SK-MEL-5 (cell line): ENCODE results near the gene GPC6. TPM values are rescaled to one million over a fixed set of nuclear protein-coding genes. Genes with fewer than 3 reads are reported as not detected.
A peak's percentile ranks its signal among the peaks of the same experiment; 100 is the strongest.

Experiments
- DNase-seq: peaks from one replicate; pipeline ENCODE4 v3.0.0-alpha.2; 2016; ENCODE audit warnings: low read depth, low spot score
- in situ Hi-C: cut with HindIII; loops from 2 replicates; pipeline ENCODE4 v1.10.0; 2016; ENCODE audit warnings: low sequenced_read_pairs, high pct_unique_total_duplicates, low pct_unique_long_range_greater_than_20kb
- total RNA-seq: library from RNA; depleted of rRNA; stranded (reverse); fragments of >200 nt; shearing (Covaris generic); gene quantifications from 2 replicates; pipeline ENCODE4 v1.2.3, GENCODE V29; 2014

GPC6 gene
- total RNA-seq, 1 experiment from 2014 or later: 6.6 TPM

DNA sequence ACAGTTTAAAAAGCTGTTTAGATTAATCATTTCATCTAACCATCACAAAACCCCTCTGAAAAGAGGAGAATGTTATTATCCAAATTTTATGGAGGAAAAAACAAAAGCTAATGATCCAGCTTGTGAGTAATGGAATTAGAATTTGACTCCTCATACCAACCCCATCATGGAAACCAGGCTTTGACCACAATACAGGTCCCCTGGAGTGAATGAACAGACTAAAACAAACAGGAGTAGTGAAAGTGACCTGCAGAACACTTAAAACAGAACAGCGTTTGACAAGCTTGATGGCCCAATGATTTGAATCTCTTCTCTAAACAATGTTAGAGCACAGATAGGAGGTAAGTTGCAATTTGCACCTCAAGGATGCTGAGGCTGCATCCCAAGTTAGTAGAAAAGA, 1022.9 kb downstream of the GPC6 start:
- in situ Hi-C loops: no loop called here
- DNase-seq: no peak

GRCh38 chr13:94251831-94252608, 1025.4 kb downstream of the GPC6 start:
- in situ Hi-C loops: no loop called here
- DNase-seq: no peak

GRCh38 chr13:94254737-94255136, 1028.1 kb downstream of the GPC6 start:
- in situ Hi-C loops: no loop called here
- DNase-seq: no peak

DNA sequence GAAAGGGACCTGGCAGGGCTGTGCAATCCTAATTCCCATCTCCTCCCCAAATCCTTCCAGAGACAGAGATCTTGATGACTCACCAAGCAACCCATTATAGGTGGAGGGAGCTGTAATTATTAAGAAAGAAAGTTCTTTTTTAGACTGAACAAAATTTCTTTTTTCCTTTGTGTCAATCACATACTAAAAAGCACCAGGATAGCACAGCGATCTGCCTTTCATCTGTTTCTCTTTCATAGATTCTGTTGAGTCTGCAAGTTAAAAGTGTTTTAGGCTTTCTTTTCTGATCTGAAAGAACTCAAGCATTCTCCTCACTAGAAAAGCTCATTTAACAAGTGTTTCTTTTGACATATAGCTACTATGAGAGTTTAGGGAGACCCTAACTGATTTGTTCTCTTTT, 1030.1 kb downstream of the GPC6 start:
- DNase-seq: no peak
- in situ Hi-C loops: no loop called here

- in situ Hi-C loops: no loop called here
- DNase-seq: no peak
Observed at GRCh38 chr13:94259984-94260383, 1033.4 kb downstream of the GPC6 start.

DNA sequence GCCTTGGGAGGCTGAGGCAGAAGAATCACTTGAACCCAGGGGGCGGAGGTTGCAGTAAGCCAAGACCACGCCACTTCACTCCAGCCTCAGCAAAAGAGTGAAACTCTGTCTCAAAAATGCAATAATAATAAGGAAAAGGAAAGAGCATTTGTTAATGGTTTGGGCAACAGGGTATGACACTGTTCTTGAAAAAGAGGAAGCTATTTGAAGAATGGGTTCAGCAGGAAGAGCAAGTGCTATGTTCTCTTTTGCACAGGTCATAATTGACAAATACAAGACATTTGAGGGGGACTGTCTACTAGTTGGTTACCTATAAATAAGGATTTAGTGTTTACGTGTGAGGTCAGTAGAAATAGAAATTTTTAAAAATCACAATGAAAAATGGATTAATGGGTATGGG, 1034.6 kb downstream of the GPC6 start:
- in situ Hi-C loops: no loop called here
- no peak for DNase-seq

GRCh38 chr13:94263038-94263437, 1036.4 kb downstream of the GPC6 start:
- in situ Hi-C loops: no loop called here
- no peak for DNase-seq

DNA sequence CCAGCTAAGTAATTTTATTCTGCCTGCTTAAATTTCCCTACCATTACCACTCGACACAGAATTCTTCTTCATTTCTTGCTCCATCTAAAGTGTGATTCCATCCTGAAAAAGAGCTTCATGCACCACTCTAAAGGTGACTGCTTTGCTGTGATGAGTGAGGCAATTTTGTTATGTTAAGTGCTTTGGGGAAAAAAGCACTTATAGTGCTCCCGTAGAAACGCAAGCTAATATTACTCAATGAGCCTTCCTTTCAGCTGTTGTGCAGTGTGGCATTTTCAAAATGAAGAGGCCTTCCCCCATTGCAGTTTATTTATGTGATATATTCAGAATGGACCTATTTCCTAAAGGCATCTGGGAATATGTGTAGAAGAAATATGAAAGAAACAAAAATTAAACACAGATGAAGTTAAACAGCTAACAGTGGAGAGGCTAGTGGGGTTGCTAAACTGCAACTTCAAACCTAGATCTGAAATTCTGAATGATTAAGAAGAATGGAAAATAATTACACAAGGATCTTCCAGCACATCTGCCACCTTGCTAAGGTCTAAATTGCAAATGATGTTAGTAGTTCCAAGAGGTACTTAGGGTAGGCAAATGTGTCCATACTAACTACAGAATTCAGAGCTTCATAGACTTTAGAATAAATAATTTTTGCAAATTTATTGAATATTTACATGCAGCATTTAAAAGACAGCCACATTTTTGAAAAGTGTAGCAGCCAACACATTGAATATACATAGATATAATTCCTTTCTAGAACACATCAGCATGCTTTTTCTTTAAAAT, 1041.2 kb downstream of the GPC6 start:
- DNase-seq: no peak
- in situ Hi-C loops: no loop called here

DNA sequence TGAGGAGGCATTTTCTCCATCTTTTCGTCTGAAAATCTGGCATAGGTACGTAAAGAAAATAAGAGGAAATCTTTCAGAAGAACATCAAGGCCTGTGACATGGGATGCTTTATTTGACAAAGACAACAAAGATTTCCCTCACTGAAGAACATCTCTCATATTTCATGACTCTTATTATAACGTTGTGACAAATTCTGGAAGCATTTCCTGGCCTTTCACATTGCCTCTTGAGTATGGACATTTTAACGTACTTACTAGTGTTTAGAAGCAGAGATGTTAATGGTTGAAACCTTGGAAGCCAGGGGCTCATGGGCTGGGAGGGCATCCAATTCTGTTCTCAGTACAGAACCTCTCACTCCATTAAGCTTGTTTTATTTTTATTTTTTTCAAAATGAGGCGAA, 1042.1 kb downstream of the GPC6 start:
- DNase-seq: no peak
- in situ Hi-C loops: no loop called here

DNA sequence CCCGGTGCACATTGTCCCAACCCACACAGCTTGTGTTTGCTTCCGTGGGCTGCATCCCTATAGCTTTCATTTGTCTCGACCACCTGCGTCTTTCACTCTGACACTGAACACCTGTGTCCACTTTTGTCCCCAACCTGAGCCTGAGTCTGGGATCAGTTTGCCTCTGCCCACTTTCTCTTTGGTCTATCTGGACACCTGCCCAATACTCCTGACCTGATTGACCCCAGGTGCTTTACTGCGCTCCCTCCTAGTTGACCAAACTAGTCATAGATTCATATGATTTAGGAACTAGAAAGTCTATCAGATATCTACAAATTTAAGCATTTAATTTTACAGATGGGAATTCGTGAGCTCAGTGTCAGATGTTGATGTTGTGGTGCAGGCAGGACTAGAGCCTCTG, 1043.0 kb downstream of the GPC6 start:
- in situ Hi-C loops: no loop called here
- no peak for DNase-seq

DNA sequence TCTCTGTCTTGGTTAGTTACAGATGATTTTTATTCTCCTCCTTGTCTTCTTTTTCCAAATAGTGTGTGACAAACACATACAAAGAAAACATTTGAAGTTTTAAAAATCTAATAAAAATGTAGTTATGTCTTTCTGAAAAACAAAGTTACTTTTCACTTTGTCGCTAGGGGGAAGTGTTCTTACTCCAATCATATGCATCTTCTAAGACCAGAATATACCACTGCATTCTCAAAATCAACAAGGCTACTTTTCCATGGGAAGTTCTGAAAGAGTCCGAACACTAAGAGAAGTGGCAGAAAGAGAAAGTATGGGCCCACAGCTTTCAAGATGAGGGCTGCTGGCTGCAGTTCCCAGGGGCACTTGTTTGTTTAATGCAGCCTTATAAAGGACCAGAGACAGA, 1043.9 kb downstream of the GPC6 start:
- in situ Hi-C loops: no loop called here
- DNase-seq: peak; percentile 67

DNA sequence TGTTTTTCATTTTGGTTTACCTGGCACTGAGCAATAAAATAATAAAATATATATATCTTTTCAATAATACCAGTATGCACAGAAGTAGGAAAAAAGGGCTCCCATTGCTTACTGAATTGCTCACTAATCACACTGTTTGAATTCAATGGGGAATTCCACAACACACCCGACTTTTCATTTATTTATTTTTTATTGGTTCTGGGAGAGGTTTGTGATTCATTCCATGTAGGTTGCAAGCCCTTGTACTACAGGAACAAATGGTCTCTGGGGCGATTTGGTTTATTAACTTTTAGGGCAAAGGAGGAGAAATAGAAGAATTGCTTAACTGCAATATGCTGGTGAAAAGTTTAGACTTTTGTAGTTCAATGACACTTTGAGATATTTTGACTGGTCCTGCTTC, 1045.4 kb downstream of the GPC6 start:
- DNase-seq: no peak
- in situ Hi-C loops: no loop called here

DNA sequence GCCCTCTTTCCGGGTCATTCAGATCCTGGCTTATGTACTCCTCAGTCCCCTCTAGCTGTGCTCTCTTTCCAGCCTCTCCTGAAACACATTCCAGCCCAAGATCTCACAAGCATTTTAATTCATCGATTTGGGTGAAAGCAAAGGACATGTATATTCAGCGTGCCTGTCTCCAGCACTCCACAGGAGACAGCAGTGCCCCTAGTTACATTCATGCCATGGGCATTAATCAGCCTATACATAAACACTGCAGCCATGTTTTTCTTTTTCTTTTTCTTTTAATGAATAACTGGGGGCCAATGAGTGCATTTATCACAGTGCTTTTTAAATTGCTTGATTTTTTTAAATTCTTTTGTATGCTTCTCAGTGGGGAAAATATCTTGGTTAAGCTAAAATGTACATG, 1053.7 kb downstream of the GPC6 start:
- DNase-seq: no peak
- in situ Hi-C loops: no loop called here

DNA sequence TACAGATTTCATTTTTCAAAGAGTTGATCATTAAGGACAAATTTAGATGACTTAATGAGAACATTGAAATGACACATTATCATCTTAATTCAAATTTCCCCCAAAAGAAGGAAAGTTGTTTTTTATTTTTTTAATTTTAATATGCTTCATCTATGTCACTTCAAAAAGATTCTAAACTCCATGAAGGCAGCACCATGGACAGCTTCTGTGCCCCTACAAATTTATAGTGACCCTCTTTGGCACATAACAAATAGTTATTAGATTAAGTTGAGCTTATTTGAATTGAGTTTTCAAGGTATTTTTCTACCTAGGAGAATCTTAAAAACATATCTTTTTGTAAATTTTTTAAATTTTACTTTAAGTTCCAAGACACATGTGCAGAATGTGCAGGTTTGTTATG, 1054.2 kb downstream of the GPC6 start:
- in situ Hi-C loops: no loop called here
- no peak for DNase-seq

- in situ Hi-C loops: no loop called here
Observed at GRCh38 chr13:94286581-94286980, 1060.0 kb downstream of the GPC6 start.

DNA sequence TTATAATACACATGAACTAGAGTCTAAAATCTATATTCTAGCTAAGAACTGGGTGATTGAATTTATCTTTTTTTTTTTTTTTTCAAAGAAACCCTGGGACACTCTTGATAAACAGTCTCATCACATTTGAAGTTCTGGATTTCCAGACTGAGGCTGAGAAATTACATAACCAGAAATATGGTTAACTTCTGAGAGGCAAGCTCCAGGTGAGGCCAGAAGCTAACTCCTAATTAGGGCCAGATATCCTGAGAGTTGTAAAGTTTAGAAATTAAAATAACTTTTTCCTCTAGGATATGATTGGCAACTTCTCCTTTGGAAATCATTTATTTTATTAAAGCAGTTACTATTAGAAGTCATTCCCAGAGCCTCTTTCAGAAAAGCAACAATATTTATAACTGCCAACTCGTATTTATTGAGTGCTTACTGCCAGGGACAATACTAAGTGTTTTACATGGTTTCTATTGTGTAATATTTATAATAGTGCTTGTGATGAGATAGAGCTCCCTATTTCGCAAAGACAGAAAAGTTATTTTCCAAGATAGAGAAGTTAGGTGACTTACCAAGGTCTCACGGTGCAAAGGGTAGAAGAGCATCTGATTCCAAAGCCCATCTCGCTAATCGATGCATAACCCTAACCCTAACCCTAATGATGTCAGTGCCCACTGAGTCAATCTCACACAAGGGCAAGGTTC, 1065.2 kb downstream of the GPC6 start:
- in situ Hi-C loops: no loop called here

More at GRCh38 chr13:94286581-94286980, 1060.0 kb downstream of the GPC6 start:
- no peak for DNase-seq

DNA sequence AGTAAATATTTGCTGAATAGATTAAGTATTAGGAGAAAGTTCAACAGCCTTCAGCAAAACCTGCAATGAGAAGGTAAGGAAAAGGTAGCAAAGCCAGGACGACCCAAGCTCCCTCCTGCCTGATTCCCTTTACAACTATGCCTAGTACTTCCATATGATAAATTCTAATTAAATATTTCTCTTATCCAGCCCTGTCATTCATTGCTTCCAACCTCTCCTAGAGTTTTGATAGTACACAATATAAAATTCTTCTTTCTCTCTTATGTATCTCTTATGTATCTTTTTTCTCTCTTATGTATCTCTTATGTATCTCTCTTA, 1065.7 kb downstream of the GPC6 start:
- in situ Hi-C loops: no loop called here
- no peak for DNase-seq

More for the DNA sequence above, 1065.2 kb downstream of the GPC6 start:
- DNase-seq: no peak

GRCh38 chr13:94296471-94296870, 1069.9 kb downstream of the GPC6 start:
- no peak for DNase-seq
- in situ Hi-C loops: no loop called here

GRCh38 chr13:94298346-94298745, 1071.7 kb downstream of the GPC6 start:
- in situ Hi-C loops: no loop called here
- no peak for DNase-seq
